Thyroid gland (tissue), 4 donors: ENCODE measurements around the gene CGN. TPM values are rescaled to one million over a fixed set of nuclear protein-coding genes. Genes with fewer than 3 reads are reported as not detected.

Experiments used
- DNase-seq, 2 donors: peaks; one replicate each; pipeline ENCODE4 v3.0.0-alpha.2; 2019
- H3K27ac ChIP-seq, 3 donors: fragments of 200-600 bp; sonication (generic); 1 replicate in 2 of 3; 2 replicates in 1 of 3; pipeline ENCODE4 v1.5.1; 2016 to 2019; ENCODE audit warnings: mild to moderate bottlenecking in 1 of 3, moderate library complexity in 1 of 3
- H3K27me3 ChIP-seq: fragments of 200-600 bp; sonication (generic); one replicate; pipeline ENCODE4 v1.5.1; 2019
- H3K36me3 ChIP-seq, 2 donors: fragments of 200-600 bp; sonication (generic); one replicate each; pipeline ENCODE4 v1.5.1; 2016 to 2019
- H3K4me1 ChIP-seq, 2 donors: fragments of 200-600 bp; sonication (generic); one replicate each; pipeline ENCODE4 v1.5.1; 2017 to 2019
- H3K4me3 ChIP-seq, 3 donors: fragments of 200-600 bp; sonication (generic); replicated peaks in 1 of 3; 1 replicate in 2 of 3; 2 replicates in 1 of 3; pipeline ENCODE4 v1.5.1; 2016; ENCODE audit warnings: mild to moderate bottlenecking in 1 of 3
- H3K9me3 ChIP-seq: fragments of 200-600 bp; sonication (generic); one replicate; pipeline ENCODE4 v1.5.1; 2017
- CTCF ChIP-seq, 6 experiments: fragments of 200-600 bp in 3 of 6; fragments of 450-650 bp in 3 of 6; sonication (generic) in 3 of 6; IDR thresholded peaks; one replicate each; pipeline ENCODE4 v1.5.1; 2016 to 2019; ENCODE audit warnings: antibody characterized with exemption in 6 of 6, mild to moderate bottlenecking in 2 of 6, inconsistent platforms in 1 of 6, moderate library complexity in 1 of 6
- POLR2A ChIP-seq, 2 donors: fragments of 450-650 bp; IDR thresholded peaks; one replicate each; pipeline ENCODE4 v1.6.1; 2017; ENCODE audit warnings: antibody characterized with exemption in 2 of 2, mild to moderate bottlenecking in 2 of 2, moderate library complexity in 1 of 2
- WGBS, 2 donors: methylation state at CpG; one replicate each; pipeline ENCODE4 v1.1.5; 2017; 5-methylcytosine and 5-hydroxymethylcytosine counted together
- intact Hi-C: fragments of 100-400 bp; cut with DNase I; formaldehyde crosslinking; loops from one replicate; pipeline ENCODE4 v1.15.1; 2023
- total RNA-seq, 4 donors: library from RNA; depleted of rRNA; stranded (reverse); fragments of >200 nt; gene quantifications; one replicate each; pipeline ENCODE4 v1.2.3, GENCODE V29; 2016

The CGN gene
- total RNA-seq, 4 donors from 2014 or later, result 7.7 to 14.9 (median 8.7) TPM

- Histone ChIP-seq H3K4me3 (no peak overlapping the region), H3K36me3 (no peaks in the 10 kb centered on the region), H3K27me3 (no peaks in the 10 kb centered on the region), H3K27ac (no peak overlapping the region), H3K4me1 (peaks cover 11 to 30% of the 10 kb centered on the region in 2 donors), H3K9me3 (no peaks in the 10 kb centered on the region)
- WGBS, 2 donors, result 69 to 81% methylated on average over 3 of the region's 3 CpGs
- DNase-seq, result no peak
- TF ChIP-seq CTCF (IDR thresholded peaks at IDR 0.05) (no peak), POLR2A (IDR thresholded peaks at IDR 0.05) (no peak)
- intact Hi-C loops, result no loop called here
Measured at GRCh38 chr1:151542710-151543129, 31.5 kb downstream of the CGN start.

- Histone ChIP-seq H3K27ac (peak overlapping the region in 1 of 3 donors; percentile 82), H3K27me3 (no peaks in the 10 kb centered on the region), H3K9me3 (no peaks in the 10 kb centered on the region), H3K4me3 (no peak overlapping the region), H3K36me3 (no peaks in the 10 kb centered on the region), H3K4me1 (peaks cover 10 to 28% of the 10 kb centered on the region in 2 donors)
- WGBS, 2 donors, result 67 to 82% methylated on average over 1 of the region's 1 CpG
- intact Hi-C loops, result no loop called here
- TF ChIP-seq POLR2A (IDR thresholded peaks at IDR 0.05) (no peak), CTCF (IDR thresholded peaks at IDR 0.05) (no peak)
- no peak for DNase-seq
Measured at GRCh38 chr1:151545542-151545941, 34.4 kb downstream of the CGN start.

GRCh38 chr1:151546011-151546925, 35.1 kb downstream of the CGN start:
- TF ChIP-seq CTCF (IDR thresholded peaks at IDR 0.05) (no peak), POLR2A (IDR thresholded peaks at IDR 0.05) (no peak)
- no peak overlapping the region for H3K4me3 ChIP-seq
- intact Hi-C loops, result no loop called here
- no peaks in the 10 kb centered on the region for H3K9me3 ChIP-seq
- no peaks in the 10 kb centered on the region for H3K36me3 ChIP-seq
- no peaks in the 10 kb centered on the region for H3K27me3 ChIP-seq
- H3K4me1 ChIP-seq, result peaks cover 10 to 25% of the 10 kb centered on the region in 2 donors
- WGBS, 2 donors, result 85 to 88% methylated on average over 4 of the region's 4 CpGs
- H3K27ac ChIP-seq, result peak overlapping the region; percentile 68 to 82 (median 77)
- no peak for DNase-seq

- Histone ChIP-seq H3K9me3 (no peaks in the 10 kb centered on the region), H3K27ac (peak overlapping the region; percentile 68 to 82 (median 77)), H3K4me3 (no peak overlapping the region), H3K27me3 (no peaks in the 10 kb centered on the region), H3K4me1 (peaks cover 10 to 19% of the 10 kb centered on the region in 2 donors), H3K36me3 (no peaks in the 10 kb centered on the region)
- WGBS, 2 donors, result 42 to 51% methylated on average over 7 of the region's 7 CpGs
- DNase-seq, result peak; percentile 91 to 93
- intact Hi-C loops, result no loop called here
- TF ChIP-seq CTCF (IDR thresholded peaks at IDR 0.05) (peak in 1 of 6 experiments; percentile 4), POLR2A (IDR thresholded peaks at IDR 0.05) (peak in 1 of 2 donors; percentile 56)
Measured at GRCh38 chr1:151547119-151547899, 36.1 kb downstream of the CGN start.
